PC-9 (cell line): ENCODE measurements around the gene GK.
"Not testable (repeated sequence)": the region's sequence is repeated elsewhere in the genome, so short reads cannot be mapped to it uniquely, and the experiment has no call there.

Experiments
- CTCF ChIP-seq: fragments of 200-600 bp; sonication (generic); conservative IDR thresholded peaks from 2 replicates; pipeline ENCODE4 v1.6.1; 2017; ENCODE audit warnings: mixed run types, antibody characterized with exemption, mild to moderate bottlenecking, moderate library complexity
- EZH2 ChIP-seq: fragments of 200-600 bp; sonication (generic); IDR thresholded peaks from 2 replicates; pipeline ENCODE4 v1.8.0; 2017; ENCODE audit warnings: antibody characterized with exemption, low read depth

GRCh38 chrX:30654386-30654785 lies 1.2 kb downstream of the GK start:
- TF ChIP-seq CTCF, EZH2: not testable (repeated sequence)
